Lower leg skin (tissue), 3 donors: ENCODE results near the gene DHRS2.

Experiments used
- POLR2A ChIP-seq, 2 donors: fragments of 450-650 bp; IDR thresholded peaks; one replicate each; pipeline ENCODE4 v1.6.1; 2016 to 2017; ENCODE audit warnings: antibody characterized with exemption in 2 of 2, mild to moderate bottlenecking in 1 of 2, moderate library complexity in 1 of 2
- TF ChIP-seq, protein P1 (sequence below), 3 donors: fragments of 450-650 bp; IDR thresholded peaks; one replicate each; pipeline ENCODE4 v1.5.1; 2016; ENCODE audit warnings: antibody characterized with exemption in 3 of 3, mild to moderate bottlenecking in 3 of 3, moderate library complexity in 2 of 3

GRCh38 chr14:23626946-23627345, 9.2 kb upstream of the DHRS2 start:
- TF ChIP-seq POLR2A (IDR thresholded peaks at IDR 0.05) = no peak
- TF ChIP-seq, protein P1, sequence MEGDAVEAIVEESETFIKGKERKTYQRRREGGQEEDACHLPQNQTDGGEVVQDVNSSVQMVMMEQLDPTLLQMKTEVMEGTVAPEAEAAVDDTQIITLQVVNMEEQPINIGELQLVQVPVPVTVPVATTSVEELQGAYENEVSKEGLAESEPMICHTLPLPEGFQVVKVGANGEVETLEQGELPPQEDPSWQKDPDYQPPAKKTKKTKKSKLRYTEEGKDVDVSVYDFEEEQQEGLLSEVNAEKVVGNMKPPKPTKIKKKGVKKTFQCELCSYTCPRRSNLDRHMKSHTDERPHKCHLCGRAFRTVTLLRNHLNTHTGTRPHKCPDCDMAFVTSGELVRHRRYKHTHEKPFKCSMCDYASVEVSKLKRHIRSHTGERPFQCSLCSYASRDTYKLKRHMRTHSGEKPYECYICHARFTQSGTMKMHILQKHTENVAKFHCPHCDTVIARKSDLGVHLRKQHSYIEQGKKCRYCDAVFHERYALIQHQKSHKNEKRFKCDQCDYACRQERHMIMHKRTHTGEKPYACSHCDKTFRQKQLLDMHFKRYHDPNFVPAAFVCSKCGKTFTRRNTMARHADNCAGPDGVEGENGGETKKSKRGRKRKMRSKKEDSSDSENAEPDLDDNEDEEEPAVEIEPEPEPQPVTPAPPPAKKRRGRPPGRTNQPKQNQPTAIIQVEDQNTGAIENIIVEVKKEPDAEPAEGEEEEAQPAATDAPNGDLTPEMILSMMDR (IDR thresholded peaks at IDR 0.05) = no peak
